ENCODE data around the gene FIBCD1.

GRCh38 chr9:130957451-130958203 lies 18.6 kb upstream of the FIBCD1 start:
- TF ChIP-seq CTCF (IDR thresholded peaks at IDR 0.05): no peak
- TF ChIP-seq POLR2AphosphoS5 (IDR thresholded peaks at IDR 0.05): no peak
- TF ChIP-seq POLR2A (IDR thresholded peaks at IDR 0.05): no peak

All from suprapubic skin (tissue), 4 donors.